Measurements from ENCODE around the gene CCL1. TPM values are rescaled to one million over a fixed set of nuclear protein-coding genes. Genes with fewer than 3 reads are reported as not detected.
A peak's percentile ranks its signal among the peaks of the same experiment; 100 is the strongest.

CCL1 gene
- total RNA-seq, 1 experiment from 2014 or later: not detected

DNA sequence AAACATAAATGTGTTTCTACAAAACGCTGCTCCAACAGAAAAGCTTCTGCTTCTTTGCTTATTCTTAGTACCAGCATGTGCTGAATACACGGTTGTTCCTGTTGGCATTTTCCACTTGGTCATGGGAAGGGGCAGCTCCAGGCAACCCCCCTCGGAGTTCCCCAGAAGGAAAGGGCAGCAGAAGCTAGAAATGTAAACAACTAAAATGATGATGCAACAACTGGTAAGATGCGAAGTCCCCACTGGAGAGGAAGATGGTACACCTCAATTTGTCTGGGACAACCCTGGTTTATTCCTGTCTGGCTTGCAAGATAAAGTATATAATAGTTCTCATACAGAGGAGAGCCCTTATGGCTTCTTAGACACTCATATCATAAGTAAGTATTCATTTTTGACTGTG, 16.0 kb downstream of the CCL1 start:
- ATAC-seq (no peak), DNase-seq (ENCODE audit: low read depth, low spot score) (no peak)
- no peaks in the 10 kb centered on the region for H3K4me1 ChIP-seq (ENCODE audit: control insufficient read depth, insufficient read depth, low read length)
- POLR2A ChIA-PET: interaction anchor here (0.5 kb wide), 1 partner anchor 325 kb away, joined by 3 read pairs; no protein-coding TSS in a partner anchor
- H3K9me3 ChIP-seq (ENCODE audit: control insufficient read depth, insufficient read depth, low read depth, low read length): no peaks in the 10 kb centered on the region
- no peaks in the 10 kb centered on the region for H3K36me3 ChIP-seq (ENCODE audit: control insufficient read depth, insufficient read depth, low read length)
- TF ChIP-seq POLR2AphosphoS5 (IDR thresholded peaks at IDR 0.05; ENCODE audit: low read depth, low read length) (no peak), CTCF (IDR thresholded peaks at IDR 0.05) (no peak), TCF7L2 (IDR thresholded peaks at IDR 0.05; ENCODE audit: low read depth, low read length) (no peak), SIN3A (IDR thresholded peaks at IDR 0.05; ENCODE audit: borderline replicate concordance, insufficient read depth, low read depth, low read length) (no peak)
- TF ChIP-seq, protein P1, sequence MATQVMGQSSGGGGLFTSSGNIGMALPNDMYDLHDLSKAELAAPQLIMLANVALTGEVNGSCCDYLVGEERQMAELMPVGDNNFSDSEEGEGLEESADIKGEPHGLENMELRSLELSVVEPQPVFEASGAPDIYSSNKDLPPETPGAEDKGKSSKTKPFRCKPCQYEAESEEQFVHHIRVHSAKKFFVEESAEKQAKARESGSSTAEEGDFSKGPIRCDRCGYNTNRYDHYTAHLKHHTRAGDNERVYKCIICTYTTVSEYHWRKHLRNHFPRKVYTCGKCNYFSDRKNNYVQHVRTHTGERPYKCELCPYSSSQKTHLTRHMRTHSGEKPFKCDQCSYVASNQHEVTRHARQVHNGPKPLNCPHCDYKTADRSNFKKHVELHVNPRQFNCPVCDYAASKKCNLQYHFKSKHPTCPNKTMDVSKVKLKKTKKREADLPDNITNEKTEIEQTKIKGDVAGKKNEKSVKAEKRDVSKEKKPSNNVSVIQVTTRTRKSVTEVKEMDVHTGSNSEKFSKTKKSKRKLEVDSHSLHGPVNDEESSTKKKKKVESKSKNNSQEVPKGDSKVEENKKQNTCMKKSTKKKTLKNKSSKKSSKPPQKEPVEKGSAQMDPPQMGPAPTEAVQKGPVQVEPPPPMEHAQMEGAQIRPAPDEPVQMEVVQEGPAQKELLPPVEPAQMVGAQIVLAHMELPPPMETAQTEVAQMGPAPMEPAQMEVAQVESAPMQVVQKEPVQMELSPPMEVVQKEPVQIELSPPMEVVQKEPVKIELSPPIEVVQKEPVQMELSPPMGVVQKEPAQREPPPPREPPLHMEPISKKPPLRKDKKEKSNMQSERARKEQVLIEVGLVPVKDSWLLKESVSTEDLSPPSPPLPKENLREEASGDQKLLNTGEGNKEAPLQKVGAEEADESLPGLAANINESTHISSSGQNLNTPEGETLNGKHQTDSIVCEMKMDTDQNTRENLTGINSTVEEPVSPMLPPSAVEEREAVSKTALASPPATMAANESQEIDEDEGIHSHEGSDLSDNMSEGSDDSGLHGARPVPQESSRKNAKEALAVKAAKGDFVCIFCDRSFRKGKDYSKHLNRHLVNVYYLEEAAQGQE (IDR thresholded peaks at IDR 0.05; ENCODE audit: insufficient read depth in 1 of 2, low read depth in 2 of 2, low read length in 1 of 2): no peak
- CTCF ChIA-PET: no interaction called here
- in situ Hi-C loops (cut with HindIII; ENCODE audit: low pct_unique_long_range_greater_than_20kb, low sequenced_read_pairs): no loop called here
- H3K27ac ChIP-seq (ENCODE audit: low read length): peak overlapping the region; percentile 23; the same call in 1 of the 2 replicates
- no peak overlapping the region for H3K4me3 ChIP-seq (ENCODE audit: low read depth in 2 of 2, low read length in 2 of 2)
- BruUV-seq (replicated peaks): no TSS peak
- no peaks in the 10 kb centered on the region for H3K27me3 ChIP-seq (ENCODE audit: control insufficient read depth, insufficient read depth, low read length)
- intact Hi-C loops (cut with micrococcal nuclease; ENCODE audit: unreplicated experiment): no loop called here

DNA sequence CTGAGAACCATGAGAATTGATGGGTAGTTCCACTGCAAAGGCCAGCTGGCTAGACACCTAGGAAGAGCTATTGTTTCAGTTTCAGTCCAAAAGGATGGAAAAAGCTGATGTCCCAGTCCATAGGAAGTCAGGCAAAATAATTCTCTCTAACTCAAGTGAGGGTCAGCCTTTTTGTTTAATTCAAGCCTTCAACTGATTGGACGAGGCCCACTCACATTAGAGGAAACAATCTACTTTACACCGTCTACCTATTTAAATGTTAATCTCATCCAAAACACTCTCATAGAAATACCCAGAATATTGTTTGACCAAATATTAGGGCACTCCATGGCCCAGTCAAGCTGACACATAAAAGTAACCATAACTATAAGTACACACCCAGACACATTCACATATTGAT, 21.1 kb downstream of the CCL1 start:
- Histone ChIP-seq H3K36me3 (ENCODE audit: control insufficient read depth, insufficient read depth, low read length) (no peaks in the 10 kb centered on the region), H3K27me3 (ENCODE audit: control insufficient read depth, insufficient read depth, low read length) (no peaks in the 10 kb centered on the region), H3K4me1 (ENCODE audit: control insufficient read depth, insufficient read depth, low read length) (no peaks in the 10 kb centered on the region), H3K27ac (ENCODE audit: low read length) (no peak overlapping the region), H3K4me3 (ENCODE audit: low read depth in 2 of 2, low read length in 2 of 2) (no peak overlapping the region), H3K9me3 (ENCODE audit: control insufficient read depth, insufficient read depth, low read depth, low read length) (no peaks in the 10 kb centered on the region)
- ChIA-PET CTCF (no interaction called here), POLR2A (no interaction called here)
- no peak for DNase-seq (ENCODE audit: low read depth, low spot score)
- no TSS peak for BruUV-seq (replicated peaks)
- ATAC-seq: no peak
- in situ Hi-C loops (cut with HindIII; ENCODE audit: low pct_unique_long_range_greater_than_20kb, low sequenced_read_pairs) (no loop called here), intact Hi-C loops (cut with micrococcal nuclease; ENCODE audit: unreplicated experiment) (no loop called here)
- TF ChIP-seq SIN3A (IDR thresholded peaks at IDR 0.05; ENCODE audit: borderline replicate concordance, insufficient read depth, low read depth, low read length) (no peak), CTCF (IDR thresholded peaks at IDR 0.05) (no peak), POLR2AphosphoS5 (IDR thresholded peaks at IDR 0.05; ENCODE audit: low read depth, low read length) (no peak), TCF7L2 (IDR thresholded peaks at IDR 0.05; ENCODE audit: low read depth, low read length) (no peak)
- TF ChIP-seq, protein P1 (IDR thresholded peaks at IDR 0.05; ENCODE audit: insufficient read depth in 1 of 2, low read depth in 2 of 2, low read length in 1 of 2): no peak
